Ishikawa (cell line): ENCODE results near the gene P3H2.

Experiments used
- CEBPB ChIP-seq: IDR thresholded peaks from 2 replicates; pipeline ENCODE4 v1.6.1; 2012
- CREB1 ChIP-seq: IDR thresholded peaks from 2 replicates; pipeline ENCODE4 v1.6.1; 2012; ENCODE audit warnings: low read depth
- EGR1 ChIP-seq: IDR thresholded peaks from 2 replicates; pipeline ENCODE4 v1.6.1; 2012
- EP300 ChIP-seq: IDR thresholded peaks from 2 replicates; pipeline ENCODE4 v1.6.1; 2012; ENCODE audit warnings: borderline replicate concordance
- FOXM1 ChIP-seq: IDR thresholded peaks from 2 replicates; pipeline ENCODE4 v1.6.1; 2012; ENCODE audit warnings: low read depth, borderline replicate concordance
- NFIC ChIP-seq: IDR thresholded peaks from 2 replicates; pipeline ENCODE4 v1.6.1; 2012
- RAD21 ChIP-seq: IDR thresholded peaks from 2 replicates; pipeline ENCODE4 v1.6.1; 2012; ENCODE audit warnings: low read depth
- REST ChIP-seq: IDR thresholded peaks from 2 replicates; pipeline ENCODE4 v1.6.1; 2012; ENCODE audit warnings: low read depth, mild to moderate bottlenecking
- TAF1 ChIP-seq: IDR thresholded peaks from 2 replicates; pipeline ENCODE4 v1.6.1; 2012; ENCODE audit warnings: low read depth, mild to moderate bottlenecking
- TCF12 ChIP-seq: IDR thresholded peaks from 2 replicates; pipeline ENCODE4 v1.6.1; 2012; ENCODE audit warnings: low read depth
- YY1 ChIP-seq: IDR thresholded peaks from 2 replicates; pipeline ENCODE4 v1.6.1; 2012; ENCODE audit warnings: low read depth
- ZBTB7A ChIP-seq: IDR thresholded peaks from 2 replicates; pipeline ENCODE4 v1.6.1; 2012; ENCODE audit warnings: low read depth
- TF ChIP-seq, protein P1 (sequence below): IDR thresholded peaks from 2 replicates; pipeline ENCODE4 v1.6.1; 2012

DNA sequence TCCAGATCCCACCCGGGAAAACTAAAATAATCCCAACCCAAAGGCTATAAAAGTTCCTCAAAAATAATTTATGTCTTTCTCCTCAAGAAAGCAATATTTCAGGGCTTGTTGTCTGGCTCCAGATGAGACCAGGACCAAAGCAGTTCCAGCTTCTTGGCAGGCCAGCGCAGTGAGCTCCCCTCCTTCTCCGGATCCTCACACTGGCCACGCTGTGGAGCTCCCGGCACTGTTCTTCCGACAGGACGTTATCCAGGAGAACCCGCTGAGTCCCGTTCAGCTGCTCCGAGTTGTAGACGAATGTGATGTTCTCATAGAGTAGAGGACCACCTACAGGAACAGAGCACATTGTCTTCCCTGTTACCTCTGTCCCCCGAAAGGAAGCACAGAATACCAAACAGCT, 146.3 kb downstream of the P3H2 start:
- TF ChIP-seq TCF12, result no peak
- no peak for TF ChIP-seq EP300
- no peak for TF ChIP-seq ZBTB7A
- TF ChIP-seq, protein P1, sequence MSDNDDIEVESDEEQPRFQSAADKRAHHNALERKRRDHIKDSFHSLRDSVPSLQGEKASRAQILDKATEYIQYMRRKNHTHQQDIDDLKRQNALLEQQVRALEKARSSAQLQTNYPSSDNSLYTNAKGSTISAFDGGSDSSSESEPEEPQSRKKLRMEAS, result no peak
- TF ChIP-seq CREB1, result no peak
- TF ChIP-seq RAD21, result no peak
- TF ChIP-seq EGR1, result no peak
- no peak for TF ChIP-seq CEBPB
- TF ChIP-seq TAF1, result no peak
- TF ChIP-seq YY1, result no peak
- no peak for TF ChIP-seq NFIC
- no peak for TF ChIP-seq FOXM1
- TF ChIP-seq REST, result no peak
